MM.1S (cell line): ENCODE results near the gene CCDC47.

Experiments
- DNase-seq: peaks from one replicate; pipeline ENCODE4 v3.0.0-alpha.2; 2015
- H2AFZ ChIP-seq: fragments of 300-600 bp; sonication (generic); 2 replicates; pipeline ENCODE4 v1.6.0; 2016; ENCODE audit warnings: antibody characterized with exemption, low read length
- H3F3A ChIP-seq: fragments of 300-600 bp; sonication (generic); 2 replicates; pipeline ENCODE4 v1.6.1; 2016; ENCODE audit warnings: mild to moderate bottlenecking, antibody characterized with exemption, low read length, moderate library complexity, mixed read lengths; ENCODE audit not compliant: insufficient read depth
- H3K27ac ChIP-seq: fragments of 300-600 bp; sonication (generic); 2 replicates; pipeline ENCODE4 v1.5.1; 2016; ENCODE audit warnings: mild to moderate bottlenecking, low read length
- H3K27me3 ChIP-seq: fragments of 300-600 bp; sonication (generic); replicated peaks from 2 replicates; pipeline ENCODE4 v1.6.0; 2016; ENCODE audit warnings: low read length; ENCODE audit not compliant: insufficient read depth
- H3K36me3 ChIP-seq: fragments of 300-600 bp; sonication (generic); replicated peaks from 2 replicates; pipeline ENCODE4 v1.6.1; 2016; ENCODE audit warnings: mild to moderate bottlenecking, low read length, mixed read lengths; ENCODE audit not compliant: insufficient read depth
- H3K4me1 ChIP-seq: fragments of 300-600 bp; sonication (generic); 2 replicates; pipeline ENCODE4 v1.6.1; 2016; ENCODE audit warnings: low read length, mixed read lengths
- H3K4me2 ChIP-seq: fragments of 300-600 bp; sonication (generic); 2 replicates; pipeline ENCODE4 v1.6.0; 2016; ENCODE audit warnings: low read depth, low read length
- H3K4me3 ChIP-seq: fragments of 300-600 bp; sonication (generic); 2 replicates; pipeline ENCODE4 v1.5.1; 2016; ENCODE audit warnings: low read length, mixed read lengths
- H3K79me2 ChIP-seq: fragments of 300-600 bp; sonication (generic); 2 replicates; pipeline ENCODE4 v1.6.1; 2016; ENCODE audit warnings: mixed run types, low read length, mixed read lengths
- H3K9ac ChIP-seq: fragments of 300-600 bp; sonication (generic); 2 replicates; pipeline ENCODE4 v1.6.1; 2016; ENCODE audit warnings: low read length, mixed read lengths
- H3K9me2 ChIP-seq: fragments of 300-600 bp; sonication (generic); replicated peaks from 2 replicates; pipeline ENCODE4 v1.6.1; 2016; ENCODE audit warnings: mild to moderate bottlenecking, low read length, mixed read lengths; ENCODE audit not compliant: insufficient read depth
- H3K9me3 ChIP-seq: fragments of 300-600 bp; sonication (generic); replicated peaks from 2 replicates; pipeline ENCODE4 v1.6.1; 2016; ENCODE audit warnings: mild to moderate bottlenecking, low read length, mixed read lengths; ENCODE audit not compliant: insufficient read depth
- H4K20me1 ChIP-seq: fragments of 300-600 bp; sonication (generic); 2 replicates; pipeline ENCODE4 v1.6.1; 2016; ENCODE audit warnings: mild to moderate bottlenecking, low read length, moderate library complexity, mixed read lengths; ENCODE audit not compliant: insufficient read depth
- CTCF ChIP-seq: fragments of 300-600 bp; sonication (generic); IDR thresholded peaks from 2 replicates; pipeline ENCODE4 v1.5.1; 2016; ENCODE audit warnings: antibody characterized with exemption, low read length, mixed read lengths
- EZH2 ChIP-seq: fragments of 300-600 bp; sonication (generic); optimal IDR thresholded peaks from 2 replicates; pipeline ENCODE3; 2017; ENCODE audit warnings: low read depth, mild to moderate bottlenecking, antibody characterized with exemption, low read length, mixed read lengths
- EZH2phosphoT487 ChIP-seq: fragments of 300-600 bp; sonication (generic); IDR thresholded peaks from 2 replicates; pipeline ENCODE4 v1.6.1; 2018; ENCODE audit warnings: antibody characterized with exemption, low read length

The CCDC47 gene

GRCh38 chr17:63774141-63774968 is 958 bp upstream of the CCDC47 start, which contains the start of gene DDX42:
TSS of gene DDX42 (plus strand) at chr17:63774170. CDS start at chr17:63787050, 12,880 bp downstream.
- Histone ChIP-seq H3K27ac (peak within 1 kb of the TSS; percentile 93), H3K4me2 (peak within 1 kb of the TSS; percentile 63), H3K27me3 (no peaks in the 10 kb centered on the region), H3K9ac (peak within 1 kb of the TSS; percentile 87), H3F3A (peaks cover 14% of the 10 kb centered on the region), H2AFZ (peak within 1 kb of the TSS; percentile 90), H3K4me3 (peak within 1 kb of the TSS; percentile 93), H3K9me2 (no peaks in the 10 kb centered on the region), H3K79me2 (peaks cover 92% of the 10 kb centered on the region), H4K20me1 (peaks cover 4% of the 10 kb centered on the region), H3K4me1 (peaks cover 12% of the 10 kb centered on the region; the same call in 1 of the 2 replicates), H3K36me3 (peaks cover 3% of the 10 kb centered on the region; the same call in 1 of the 2 replicates), H3K9me3 (no peaks in the 10 kb centered on the region)
- no peak for DNase-seq
- no peak for TF ChIP-seq EZH2phosphoT487
- no peak for TF ChIP-seq EZH2
- TF ChIP-seq CTCF, result peak; percentile 8; the same call in 1 of the 2 replicates

- H4K20me1 ChIP-seq, result 0 out of 2 replicates have a peak, but pooled peaks cover 3% of the 10 kb centered on the region
- H3K27ac ChIP-seq, result peak overlapping the region; percentile 93
- no peak for TF ChIP-seq EZH2
- TF ChIP-seq EZH2phosphoT487, result no peak
- TF ChIP-seq CTCF, result no peak
- H3K27me3 ChIP-seq, result no peaks in the 10 kb centered on the region
- 0 out of 2 replicates have a peak, but pooled peaks cover 3% of the 10 kb centered on the region for H3K36me3 ChIP-seq
- H3K4me3 ChIP-seq, result peak overlapping the region; percentile 93
- H3K79me2 ChIP-seq, result peaks cover 92% of the 10 kb centered on the region
- peaks cover 14% of the 10 kb centered on the region for H3F3A ChIP-seq
- H3K9me2 ChIP-seq, result no peaks in the 10 kb centered on the region
- H2AFZ ChIP-seq, result peak overlapping the region; percentile 90
- H3K9me3 ChIP-seq, result no peaks in the 10 kb centered on the region
- H3K4me2 ChIP-seq, result peak overlapping the region; percentile 63
- peak; percentile 26 for DNase-seq
- peaks cover 12% of the 10 kb centered on the region; the same call in 1 of the 2 replicates for H3K4me1 ChIP-seq
- peak overlapping the region; percentile 87 for H3K9ac ChIP-seq
Measured at GRCh38 chr17:63772801-63773271, 561 bp downstream of the CCDC47 start.

- Histone ChIP-seq H3K9me2 (no peaks in the 10 kb centered on the region), H3K4me3 (no peak overlapping the region), H3K79me2 (peaks cover 94% of the 10 kb centered on the region), H3K4me1 (no peaks in the 10 kb centered on the region), H3K27me3 (no peaks in the 10 kb centered on the region), H3K4me2 (no peak overlapping the region), H3K9ac (no peak overlapping the region), H3F3A (peaks cover 10% of the 10 kb centered on the region), H4K20me1 (no peaks in the 10 kb centered on the region), H3K9me3 (no peaks in the 10 kb centered on the region), H3K27ac (no peak overlapping the region), H3K36me3 (0 out of 2 replicates have a peak, but pooled peaks cover 4% of the 10 kb centered on the region), H2AFZ (no peak overlapping the region)
- DNase-seq, result no peak
- TF ChIP-seq EZH2 (no peak), CTCF (no peak), EZH2phosphoT487 (no peak)
Measured at GRCh38 chr17:63768433-63768832, 5.0 kb downstream of the CCDC47 start.
